ENCODE measurements around the gene CLDND1. TPM values are rescaled to one million over a fixed set of nuclear protein-coding genes. Genes with fewer than 3 reads are reported as not detected.
"Not testable (repeated sequence)": the region's sequence is repeated elsewhere in the genome, so short reads cannot be mapped to it uniquely, and the experiment has no call there.

Gene CLDND1
- total RNA-seq, 1 donor from 2014 or later, result 118 TPM

- H3K27ac Mint-ChIP-seq (ENCODE audit: unreplicated experiment), result no peak overlapping the region
Observed at GRCh38 chr3:98564282-98565005, 41.7 kb upstream of the CLDND1 start.

GRCh38 chr3:98563661-98564281 is 41.1 kb upstream of the CLDND1 start:
- Mint-ChIP-seq H3K27ac (ENCODE audit: unreplicated experiment) (no peak overlapping the region), H3K36me3 (ENCODE audit: low read depth, unreplicated experiment) (no peaks in the 10 kb centered on the region), H3K4me3 (ENCODE audit: unreplicated experiment) (no peak overlapping the region), H3K9me3 (ENCODE audit: unreplicated experiment) (no peaks in the 10 kb centered on the region), H3K27me3 (ENCODE audit: unreplicated experiment) (no peaks in the 10 kb centered on the region), H3K4me1 (ENCODE audit: unreplicated experiment) (no peaks in the 10 kb centered on the region)
- no peak for DNase-seq (ENCODE audit: low spot score)
- no peak for TF ChIP-seq CTCF (IDR thresholded peaks at IDR 0.05; ENCODE audit: unreplicated experiment)

More at GRCh38 chr3:98564282-98565005, 41.7 kb upstream of the CLDND1 start:
- no peaks in the 10 kb centered on the region for H3K27me3 Mint-ChIP-seq (ENCODE audit: unreplicated experiment)
- no peak for DNase-seq (ENCODE audit: low spot score)
- no peaks in the 10 kb centered on the region for H3K36me3 Mint-ChIP-seq (ENCODE audit: low read depth, unreplicated experiment)
- H3K4me3 Mint-ChIP-seq (ENCODE audit: unreplicated experiment), result no peak overlapping the region
- TF ChIP-seq CTCF (IDR thresholded peaks at IDR 0.05; ENCODE audit: unreplicated experiment), result no peak
- no peaks in the 10 kb centered on the region for H3K4me1 Mint-ChIP-seq (ENCODE audit: unreplicated experiment)
- H3K9me3 Mint-ChIP-seq (ENCODE audit: unreplicated experiment), result no peaks in the 10 kb centered on the region

- TF ChIP-seq CTCF (IDR thresholded peaks at IDR 0.05; ENCODE audit: unreplicated experiment), result no peak
- DNase-seq (ENCODE audit: low spot score), result no peak
- no peaks in the 10 kb centered on the region for H3K9me3 Mint-ChIP-seq (ENCODE audit: unreplicated experiment)
- H3K4me1 Mint-ChIP-seq (ENCODE audit: unreplicated experiment), result no peaks in the 10 kb centered on the region
- H3K27me3 Mint-ChIP-seq (ENCODE audit: unreplicated experiment), result no peaks in the 10 kb centered on the region
- no peak overlapping the region for H3K4me3 Mint-ChIP-seq (ENCODE audit: unreplicated experiment)
- no peak overlapping the region for H3K27ac Mint-ChIP-seq (ENCODE audit: unreplicated experiment)
- H3K36me3 Mint-ChIP-seq (ENCODE audit: low read depth, unreplicated experiment), result no peaks in the 10 kb centered on the region
Observed at GRCh38 chr3:98561727-98562521, 39.2 kb upstream of the CLDND1 start.

- Mint-ChIP-seq H3K27ac (ENCODE audit: unreplicated experiment) (no peak overlapping the region), H3K36me3 (ENCODE audit: low read depth, unreplicated experiment) (no peaks in the 10 kb centered on the region), H3K4me3 (ENCODE audit: unreplicated experiment) (no peak overlapping the region), H3K9me3 (ENCODE audit: unreplicated experiment) (no peaks in the 10 kb centered on the region), H3K4me1 (ENCODE audit: unreplicated experiment) (no peaks in the 10 kb centered on the region), H3K27me3 (ENCODE audit: unreplicated experiment) (no peaks in the 10 kb centered on the region)
- no peak for TF ChIP-seq CTCF (IDR thresholded peaks at IDR 0.05; ENCODE audit: unreplicated experiment)
- DNase-seq (ENCODE audit: low spot score), result no peak
Observed at GRCh38 chr3:98560911-98561310, 38.2 kb upstream of the CLDND1 start.

GRCh38 chr3:98559769-98560168 is 37.1 kb upstream of the CLDND1 start:
- H3K9me3 Mint-ChIP-seq (ENCODE audit: unreplicated experiment); H3K4me1 Mint-ChIP-seq (ENCODE audit: unreplicated experiment); H3K27ac Mint-ChIP-seq (ENCODE audit: unreplicated experiment); H3K36me3 Mint-ChIP-seq (ENCODE audit: low read depth, unreplicated experiment); DNase-seq (ENCODE audit: low spot score); H3K27me3 Mint-ChIP-seq (ENCODE audit: unreplicated experiment); H3K4me3 Mint-ChIP-seq (ENCODE audit: unreplicated experiment): not testable (repeated sequence)
